BJ (cell line): ENCODE data around the gene KISS1. TPM values are rescaled to one million over a fixed set of nuclear protein-coding genes. Genes with fewer than 3 reads are reported as not detected.
"Not testable (repeated sequence)": the region's sequence is repeated elsewhere in the genome, so short reads cannot be mapped to it uniquely, and the experiment has no call there.

Experiments used
- CTCF ChIA-PET: fragments of 350-600 bp; formaldehyde crosslinking; extraction: SDS; loops from one replicate; lab custom pipeline; 2021; ENCODE audit warnings: antibody characterized with exemption, inconsistent platforms; lab: Yijun Ruan, JAX
- POLR2A ChIA-PET: fragments of 300-600 bp; sonication (Branson Sonifier 250); formaldehyde crosslinking; extraction: SDS; loops from one replicate; lab custom pipeline; 2021; ENCODE audit warnings: antibody characterized with exemption; lab: Charles Lee
- DNase-seq: peaks from one replicate; pipeline ENCODE4 v3.0.0-alpha.2; 2011; ENCODE audit warnings: low read depth
- H3K27me3 ChIP-seq: 2 replicates; pipeline ENCODE4 v1.6.0; 2011; ENCODE audit warnings: low read length; ENCODE audit not compliant: control insufficient read depth, insufficient read depth
- H3K36me3 ChIP-seq: 2 replicates; pipeline ENCODE4 v1.5.1; 2011; ENCODE audit warnings: low read length; ENCODE audit not compliant: control insufficient read depth, insufficient read depth
- H3K4me3 ChIP-seq: 2 replicates; pipeline ENCODE4 v1.5.1; 2011; ENCODE audit warnings: low read depth, mild to moderate bottlenecking, control low read depth, low read length
- polyA minus RNA-seq: library from RNA; depleted of rRNA, polyadenylated mRNA; stranded (reverse); fragments of >200 nt; gene quantifications from 2 replicates; pipeline ENCODE4 v1.2.3, GENCODE V29; 2011; rRNA and poly(A)+ RNA removed
- polyA plus RNA-seq: library from polyadenylated mRNA; depleted of rRNA; stranded (reverse); fragments of >200 nt; gene quantifications from 2 replicates; pipeline ENCODE4 v1.2.3, GENCODE V29; 2011; rRNA removed
- TF ChIP-seq, protein P1 (sequence below): IDR thresholded peaks from 2 replicates; pipeline ENCODE4 v1.5.1; 2011; ENCODE audit warnings: low read depth, mild to moderate bottlenecking, control low read depth, inconsistent platforms, low read length, moderate library complexity; ENCODE audit not compliant: insufficient read depth

Gene KISS1
- 23.0 and 25.7 TPM in 2 replicates for polyA plus RNA-seq
- 6.0 and 6.7 TPM in 2 replicates for polyA minus RNA-seq

DNA sequence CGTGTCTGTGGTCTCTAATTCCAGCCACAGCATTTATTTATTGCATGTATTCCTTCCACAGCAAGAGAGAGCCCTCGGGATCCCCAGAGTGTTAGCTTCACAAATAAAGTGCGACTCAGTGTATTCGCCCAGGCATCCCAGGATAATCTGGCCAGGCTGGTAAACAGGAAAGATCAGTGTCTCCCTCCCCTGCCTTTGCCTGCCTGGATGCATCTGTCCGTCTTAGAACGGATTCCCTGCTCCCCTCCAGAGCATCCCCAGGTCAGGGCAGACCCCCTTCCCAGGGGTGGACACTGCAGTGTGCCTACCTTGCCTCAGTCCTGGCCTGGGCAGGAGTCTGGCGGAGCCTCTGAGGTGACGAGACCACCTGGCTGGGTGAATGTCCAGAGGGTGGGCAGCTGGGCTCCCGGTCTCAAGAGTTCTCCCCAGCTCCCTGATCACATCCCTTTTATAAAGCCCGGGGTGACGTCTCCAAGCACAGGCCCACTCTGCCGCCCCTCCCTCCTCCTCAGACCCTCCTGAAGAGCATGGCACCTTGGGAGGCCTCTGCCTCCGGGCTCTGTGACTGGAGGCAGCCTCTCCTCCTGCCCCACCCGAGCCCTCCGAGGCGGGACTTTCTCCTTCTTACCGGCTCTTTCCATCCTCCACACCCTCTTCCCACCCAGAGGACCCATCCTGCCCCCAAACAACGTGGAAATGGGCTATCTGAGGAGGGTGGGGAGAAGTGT is at the start of gene KISS1:
Gene KISS1, minus strand, starts transcription at position 424 of the 728 bp plus-strand sequence. CDS start 3,615 bp downstream, outside the sequence.
- no peaks in the 10 kb centered on the region for H3K27me3 ChIP-seq
- TF ChIP-seq, protein P1, sequence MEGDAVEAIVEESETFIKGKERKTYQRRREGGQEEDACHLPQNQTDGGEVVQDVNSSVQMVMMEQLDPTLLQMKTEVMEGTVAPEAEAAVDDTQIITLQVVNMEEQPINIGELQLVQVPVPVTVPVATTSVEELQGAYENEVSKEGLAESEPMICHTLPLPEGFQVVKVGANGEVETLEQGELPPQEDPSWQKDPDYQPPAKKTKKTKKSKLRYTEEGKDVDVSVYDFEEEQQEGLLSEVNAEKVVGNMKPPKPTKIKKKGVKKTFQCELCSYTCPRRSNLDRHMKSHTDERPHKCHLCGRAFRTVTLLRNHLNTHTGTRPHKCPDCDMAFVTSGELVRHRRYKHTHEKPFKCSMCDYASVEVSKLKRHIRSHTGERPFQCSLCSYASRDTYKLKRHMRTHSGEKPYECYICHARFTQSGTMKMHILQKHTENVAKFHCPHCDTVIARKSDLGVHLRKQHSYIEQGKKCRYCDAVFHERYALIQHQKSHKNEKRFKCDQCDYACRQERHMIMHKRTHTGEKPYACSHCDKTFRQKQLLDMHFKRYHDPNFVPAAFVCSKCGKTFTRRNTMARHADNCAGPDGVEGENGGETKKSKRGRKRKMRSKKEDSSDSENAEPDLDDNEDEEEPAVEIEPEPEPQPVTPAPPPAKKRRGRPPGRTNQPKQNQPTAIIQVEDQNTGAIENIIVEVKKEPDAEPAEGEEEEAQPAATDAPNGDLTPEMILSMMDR: no peak
- no peak within 1 kb of the TSS for H3K4me3 ChIP-seq
- ChIA-PET CTCF (interaction anchor here (3.8 to 5.1 kb wide), 2 partner anchors 11 to 31 kb away, joined by 46 to 51 read pairs; partner anchors contain the start of gene REN), POLR2A (no interaction called here)
- DNase-seq: no peak
- H3K36me3 ChIP-seq: no peaks in the 10 kb centered on the region

DNA sequence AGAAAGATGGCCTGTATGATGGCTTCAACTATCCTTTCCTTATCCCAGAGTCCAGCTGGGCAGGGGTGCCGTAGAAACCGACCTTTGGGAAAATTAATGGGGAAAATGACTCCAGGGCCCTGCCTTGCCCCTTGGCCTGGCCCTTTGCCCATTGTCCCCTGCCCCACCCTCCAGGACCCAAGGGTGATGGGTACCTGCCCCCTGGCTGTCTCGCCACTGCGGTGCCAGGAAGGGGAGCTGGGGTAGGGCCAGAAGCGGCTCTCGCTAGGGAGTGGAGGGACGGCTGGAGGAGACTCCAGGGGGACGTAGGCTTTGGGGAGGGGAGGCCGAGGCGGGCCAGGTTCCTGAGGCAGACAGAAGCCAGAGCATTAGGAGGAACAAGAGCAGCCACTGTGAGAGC is 46.6 kb upstream of the KISS1 start:
- ChIA-PET POLR2A (no interaction called here), CTCF (interaction anchor here (1.3 kb wide), 1 partner anchor 11 kb away, joined by 3 read pairs; no protein-coding TSS in a partner anchor)
- TF ChIP-seq, protein P1: no peak
- Histone ChIP-seq H3K27me3 (no peaks in the 10 kb centered on the region), H3K4me3 (no peak overlapping the region), H3K36me3 (peaks cover 4% of the 10 kb centered on the region; the same call in 1 of the 2 replicates)
- no peak for DNase-seq

- ChIA-PET POLR2A (no interaction called here), CTCF (interaction anchor here (0.7 kb wide), 1 partner anchor 12 kb away, joined by 3 read pairs; no protein-coding TSS in a partner anchor)
- TF ChIP-seq, protein P1: no peak
- Histone ChIP-seq H3K4me3 (no peak overlapping the region), H3K27me3 (no peaks in the 10 kb centered on the region), H3K36me3 (peaks cover 4% of the 10 kb centered on the region; the same call in 1 of the 2 replicates)
- no peak for DNase-seq
These were observed 45.6 kb upstream of the KISS1 start for GRCh38 chr1:204241914-204242313.

DNA sequence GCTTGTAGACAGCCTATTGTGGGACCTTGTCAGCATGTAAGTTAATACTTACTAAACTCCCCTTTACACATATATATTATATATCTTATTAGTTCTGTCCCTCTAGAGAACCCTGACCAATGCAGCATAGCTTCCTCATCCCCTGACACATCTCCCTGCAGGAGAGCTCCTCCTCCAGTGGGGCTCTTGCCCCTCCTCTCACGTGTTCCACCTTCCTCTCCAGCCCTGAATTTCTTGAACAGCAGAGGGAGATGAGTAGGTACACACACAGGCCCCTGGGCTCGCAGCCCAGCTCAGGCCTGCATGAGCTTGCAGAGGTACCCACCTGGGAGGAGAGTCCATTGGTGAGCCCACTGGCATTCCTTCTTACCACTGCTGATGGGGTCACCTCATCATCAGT is 44.8 kb upstream of the KISS1 start:
- TF ChIP-seq, protein P1: no peak
- no peak for DNase-seq
- POLR2A ChIA-PET: no interaction called here
- Histone ChIP-seq H3K27me3 (no peaks in the 10 kb centered on the region), H3K36me3 (peaks cover 4% of the 10 kb centered on the region; the same call in 1 of the 2 replicates), H3K4me3 (no peak overlapping the region)
- CTCF ChIA-PET: interaction anchor here (1.1 to 1.2 kb wide), 2 partner anchors 13 to 34 kb away, joined by 4 to 6 read pairs; no protein-coding TSS in a partner anchor

GRCh38 chr1:204240233-204240632 is 43.9 kb upstream of the KISS1 start:
- no peak overlapping the region for H3K4me3 ChIP-seq
- TF ChIP-seq, protein P1: no peak
- no peaks in the 10 kb centered on the region for H3K27me3 ChIP-seq
- DNase-seq: no peak
- H3K36me3 ChIP-seq: 0 out of 2 replicates have a peak, but pooled peaks cover 2% of the 10 kb centered on the region
- ChIA-PET CTCF (interaction anchor here (1.2 kb wide), 1 partner anchor 14 kb away, joined by 4 read pairs; no protein-coding TSS in a partner anchor), POLR2A (no interaction called here)

DNA sequence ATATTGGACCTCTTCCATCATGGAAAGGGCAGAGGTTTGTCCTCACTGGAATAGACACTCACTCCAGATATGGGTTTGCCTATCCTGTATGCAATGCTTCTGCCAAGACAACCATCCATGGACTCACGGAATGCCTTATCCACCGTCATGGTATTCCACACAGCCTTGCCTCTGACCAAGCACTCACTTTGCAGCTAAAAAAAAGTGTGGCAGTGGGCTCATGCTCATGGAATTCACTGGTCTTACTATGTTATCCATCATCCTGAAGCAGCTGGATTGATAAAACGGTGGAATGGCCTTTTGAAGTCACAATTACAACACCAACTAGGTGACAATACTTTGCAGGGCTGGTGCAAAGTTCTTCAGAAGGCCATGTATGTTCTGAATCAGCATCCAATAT is 43.1 kb upstream of the KISS1 start:
- CTCF ChIA-PET, H3K4me3 ChIP-seq, POLR2A ChIA-PET, DNase-seq, H3K27me3 ChIP-seq, H3K36me3 ChIP-seq: not testable (repeated sequence)

- DNase-seq, H3K4me3 ChIP-seq, H3K27me3 ChIP-seq, CTCF ChIA-PET, POLR2A ChIA-PET, H3K36me3 ChIP-seq: not testable (repeated sequence)
These were observed 42.2 kb upstream of the KISS1 start for GRCh38 chr1:204238520-204238919.
